Prostate gland (tissue), 2 donors: ENCODE data around the gene MIGA1. TPM values are rescaled to one million over a fixed set of nuclear protein-coding genes. Genes with fewer than 3 reads are reported as not detected.

Experiments used
- DNase-seq: peaks from one replicate; pipeline ENCODE4 v3.0.0-alpha.2; 2019; ENCODE audit warnings: low spot score
- H3K27ac ChIP-seq, 2 donors: fragments of 200-600 bp; sonication (generic); 2 replicates each; pipeline ENCODE4 v1.5.1; 2017 to 2019
- H3K27me3 ChIP-seq: fragments of 200-600 bp; sonication (generic); replicated peaks from 2 replicates; pipeline ENCODE4 v1.5.1; 2019; ENCODE audit not compliant: insufficient read depth
- H3K36me3 ChIP-seq, 2 donors: fragments of 200-600 bp; sonication (generic); 1 replicate in 1 of 2; 2 replicates in 1 of 2; pipeline versions ENCODE4 v1.5.1 to v1.8.1; 2017 to 2019
- H3K4me1 ChIP-seq: fragments of 200-600 bp; sonication (generic); replicated peaks from 2 replicates; pipeline ENCODE4 v1.5.1; 2019
- H3K4me3 ChIP-seq, 2 donors: fragments of 200-600 bp; sonication (generic); 2 replicates each; pipeline ENCODE4 v1.5.1; 2017 to 2019
- H3K9me3 ChIP-seq: fragments of 200-600 bp; sonication (generic); 2 replicates; pipeline ENCODE4 v1.5.1; 2017
- CTCF ChIP-seq, 4 experiments: fragments of 200-600 bp in 2 of 4; fragments of 450-650 bp in 2 of 4; sonication (generic) in 2 of 4; IDR thresholded peaks; 1 replicate in 3 of 4; 2 replicates in 1 of 4; pipeline ENCODE4 v1.5.1; 2016 to 2019; ENCODE audit warnings: antibody characterized with exemption in 4 of 4, mild to moderate bottlenecking in 2 of 4, moderate library complexity in 2 of 4
- POLR2A ChIP-seq: fragments of 450-650 bp; IDR thresholded peaks from one replicate; pipeline ENCODE4 v1.6.1; 2016; ENCODE audit warnings: antibody characterized with exemption, mild to moderate bottlenecking
- POLR2AphosphoS5 ChIP-seq: sonication (generic); formaldehyde crosslinking; IDR thresholded peaks from one replicate; pipeline ENCODE4 v1.6.1; 2017; ENCODE audit warnings: antibody characterized with exemption
- WGBS: methylation state at CpG from one replicate; pipeline ENCODE4 v1.1.5; 2018; 5-methylcytosine and 5-hydroxymethylcytosine counted together
- intact Hi-C: fragments of 100-400 bp; cut with DNase I; formaldehyde crosslinking; loops from one replicate; pipeline ENCODE4 v1.14.2; 2022
- total RNA-seq, 2 donors: library from RNA; depleted of rRNA; stranded (reverse); fragments of >200 nt; gene quantifications; one replicate each; pipeline ENCODE4 v1.1.0, GENCODE V29; 2016

Gene MIGA1
- total RNA-seq, 2 donors from 2014 or later, result 16.2 to 19.3 TPM

GRCh38 chr1:77846966-77847365 is 67.5 kb downstream of the MIGA1 start:
- Histone ChIP-seq H3K4me1 (no peaks in the 10 kb centered on the region), H3K27me3 (no peaks in the 10 kb centered on the region), H3K9me3 (no peaks in the 10 kb centered on the region), H3K4me3 (no peak overlapping the region), H3K27ac (no peak overlapping the region), H3K36me3 (no peaks in the 10 kb centered on the region)
- DNase-seq, result no peak
- TF ChIP-seq POLR2AphosphoS5, result no peak
- WGBS, result 73% methylated on average over 3 of the region's 3 CpGs
- intact Hi-C loops, result no loop called here

- H3K27me3 ChIP-seq, result no peaks in the 10 kb centered on the region
- intact Hi-C loops, result no loop called here
- H3K36me3 ChIP-seq, result no peaks in the 10 kb centered on the region
- H3K9me3 ChIP-seq, result no peaks in the 10 kb centered on the region
- no peak overlapping the region for H3K4me3 ChIP-seq
- no peak overlapping the region for H3K27ac ChIP-seq
- DNase-seq, result no peak
- TF ChIP-seq POLR2A (no peak), POLR2AphosphoS5 (no peak), CTCF (IDR thresholded peaks at IDR 0.05) (no peak)
- H3K4me1 ChIP-seq, result no peaks in the 10 kb centered on the region
- whole genome bisulfite sequencing, result 80% methylated on average over 9 of the region's 9 CpGs
Measured at GRCh38 chr1:77847621-77848080, 68.2 kb downstream of the MIGA1 start.

GRCh38 chr1:77850082-77850481 is 70.6 kb downstream of the MIGA1 start:
- intact Hi-C loops, result no loop called here
- Histone ChIP-seq H3K36me3 (no peaks in the 10 kb centered on the region), H3K4me1 (no peaks in the 10 kb centered on the region), H3K27ac (no peak overlapping the region), H3K4me3 (no peak overlapping the region), H3K27me3 (no peaks in the 10 kb centered on the region), H3K9me3 (no peaks in the 10 kb centered on the region)
- WGBS, result 97% methylated on average over 1 of the region's 1 CpG
- TF ChIP-seq CTCF (IDR thresholded peaks at IDR 0.05), result no peak
- no peak for TF ChIP-seq POLR2AphosphoS5
- no peak for DNase-seq

GRCh38 chr1:77857552-77857951 is 78.1 kb downstream of the MIGA1 start:
- Histone ChIP-seq H3K27ac (no peak overlapping the region), H3K27me3 (no peaks in the 10 kb centered on the region), H3K4me1 (no peaks in the 10 kb centered on the region), H3K36me3 (no peaks in the 10 kb centered on the region), H3K4me3 (no peak overlapping the region), H3K9me3 (no peaks in the 10 kb centered on the region)
- DNase-seq, result no peak
- TF ChIP-seq CTCF (IDR thresholded peaks at IDR 0.05) (no peak), POLR2AphosphoS5 (no peak), POLR2A (no peak)
- WGBS, result 90% methylated on average over 4 of the region's 4 CpGs
- intact Hi-C loops, result no loop called here

- DNase-seq, result no peak
- Histone ChIP-seq H3K4me1 (no peaks in the 10 kb centered on the region), H3K27me3 (no peaks in the 10 kb centered on the region), H3K27ac (no peak overlapping the region), H3K36me3 (no peaks in the 10 kb centered on the region), H3K4me3 (no peak overlapping the region), H3K9me3 (no peaks in the 10 kb centered on the region)
- 52% methylated on average over 3 of the region's 3 CpGs for WGBS
- intact Hi-C loops, result no loop called here
- TF ChIP-seq POLR2AphosphoS5 (no peak), POLR2A (no peak), CTCF (IDR thresholded peaks at IDR 0.05) (no peak)
Measured at GRCh38 chr1:77858725-77859124, 79.3 kb downstream of the MIGA1 start.
